Vagina (tissue), 2 donors: ENCODE data around the gene ADAMTS7.

Experiments used
- POLR2A ChIP-seq, 2 donors: fragments of 450-650 bp; IDR thresholded peaks; one replicate each; pipeline ENCODE4 v1.6.1; 2017; ENCODE audit warnings: antibody characterized with exemption in 2 of 2, mild to moderate bottlenecking in 2 of 2, moderate library complexity in 2 of 2
- TF ChIP-seq, protein P1 (sequence below), 3 experiments: fragments of 450-650 bp in 2 of 3; fragments of 200-600 bp in 1 of 3; sonication (generic) in 1 of 3; IDR thresholded peaks; one replicate each; pipeline ENCODE4 v1.5.1; 2017 to 2019; ENCODE audit warnings: antibody characterized with exemption in 3 of 3, mild to moderate bottlenecking in 2 of 3, moderate library complexity in 2 of 3

- TF ChIP-seq, protein P1, sequence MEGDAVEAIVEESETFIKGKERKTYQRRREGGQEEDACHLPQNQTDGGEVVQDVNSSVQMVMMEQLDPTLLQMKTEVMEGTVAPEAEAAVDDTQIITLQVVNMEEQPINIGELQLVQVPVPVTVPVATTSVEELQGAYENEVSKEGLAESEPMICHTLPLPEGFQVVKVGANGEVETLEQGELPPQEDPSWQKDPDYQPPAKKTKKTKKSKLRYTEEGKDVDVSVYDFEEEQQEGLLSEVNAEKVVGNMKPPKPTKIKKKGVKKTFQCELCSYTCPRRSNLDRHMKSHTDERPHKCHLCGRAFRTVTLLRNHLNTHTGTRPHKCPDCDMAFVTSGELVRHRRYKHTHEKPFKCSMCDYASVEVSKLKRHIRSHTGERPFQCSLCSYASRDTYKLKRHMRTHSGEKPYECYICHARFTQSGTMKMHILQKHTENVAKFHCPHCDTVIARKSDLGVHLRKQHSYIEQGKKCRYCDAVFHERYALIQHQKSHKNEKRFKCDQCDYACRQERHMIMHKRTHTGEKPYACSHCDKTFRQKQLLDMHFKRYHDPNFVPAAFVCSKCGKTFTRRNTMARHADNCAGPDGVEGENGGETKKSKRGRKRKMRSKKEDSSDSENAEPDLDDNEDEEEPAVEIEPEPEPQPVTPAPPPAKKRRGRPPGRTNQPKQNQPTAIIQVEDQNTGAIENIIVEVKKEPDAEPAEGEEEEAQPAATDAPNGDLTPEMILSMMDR (IDR thresholded peaks at IDR 0.05): no peak
- TF ChIP-seq POLR2A (IDR thresholded peaks at IDR 0.05): no peak
Measured at GRCh38 chr15:78730955-78731354, 80.3 kb downstream of the ADAMTS7 start.
